22Rv1 (cell line): Measurements from ENCODE around the gene SLC39A11.
"Not testable (repeated sequence)": the region's sequence is repeated elsewhere in the genome, so short reads cannot be mapped to it uniquely, and the experiment has no call there.

Experiments
- CTCF ChIP-seq: fragments of 450-650 bp; IDR thresholded peaks from 2 replicates; pipeline ENCODE4 v1.5.1; 2017; ENCODE audit warnings: mild to moderate bottlenecking
- ZFX ChIP-seq: fragments of 450-650 bp; IDR thresholded peaks from 2 replicates; pipeline ENCODE4 v1.6.1; 2017; ENCODE audit warnings: antibody characterized with exemption, borderline replicate concordance

- not testable (repeated sequence) for TF ChIP-seq CTCF, ZFX
Observed at GRCh38 chr17:73059713-73060112, 32.8 kb downstream of the SLC39A11 start.
